ENCODE data around the gene TBCD.
A peak's percentile ranks its signal among the peaks of the same experiment; 100 is the strongest.
"Not testable (repeated sequence)": the region's sequence is repeated elsewhere in the genome, so short reads cannot be mapped to it uniquely, and the experiment has no call there.

The TBCD gene

GRCh38 chr17:82973456-82974135 lies 221.7 kb downstream of the TBCD start:
- no peak for DNase-seq (ENCODE audit: low spot score)

DNA sequence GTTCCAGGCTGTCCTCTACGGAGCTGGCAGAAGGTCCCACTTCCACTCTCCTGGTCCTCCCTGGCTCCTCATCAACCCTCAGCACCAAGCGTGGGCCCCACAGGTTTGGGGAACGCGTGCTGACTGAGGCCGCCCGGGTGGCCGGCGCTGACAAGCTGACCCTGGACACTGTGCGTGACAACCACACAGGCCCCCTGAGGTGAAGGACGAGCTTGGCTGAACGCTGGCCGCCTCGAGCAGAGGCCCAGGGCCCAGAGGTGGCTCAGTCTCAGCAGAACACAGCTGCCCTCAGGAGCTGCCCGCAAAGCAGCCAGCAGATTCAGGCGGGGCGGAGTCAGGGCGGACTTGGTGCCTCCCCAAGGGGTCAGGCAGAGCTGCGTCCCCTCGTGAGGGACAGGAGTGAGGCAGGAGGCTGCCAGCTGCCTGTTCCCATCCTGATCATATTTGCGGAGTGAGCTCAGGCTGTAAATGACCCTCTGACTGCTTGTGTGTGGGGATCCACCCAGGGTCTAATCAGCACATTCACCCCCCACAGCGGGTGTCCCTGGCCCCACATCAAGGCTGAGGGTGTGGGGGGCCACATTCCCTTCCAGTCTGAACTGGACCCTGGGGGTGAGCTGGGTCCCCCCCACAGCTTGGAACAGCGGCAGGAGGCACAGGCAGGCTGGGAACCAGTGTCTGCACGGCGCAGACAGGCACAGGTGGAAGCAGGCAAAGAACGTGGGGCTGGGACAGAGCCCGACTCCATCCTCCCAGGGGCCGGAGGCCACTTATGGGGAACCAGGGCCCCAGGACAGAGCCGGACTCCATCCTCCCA lies 222.5 kb downstream of the TBCD start:
- no peak for DNase-seq (ENCODE audit: low spot score)

- DNase-seq (ENCODE audit: low spot score), result no peak
Observed at GRCh38 chr17:82976982-82977488, 225.2 kb downstream of the TBCD start.

GRCh38 chr17:82977606-82978005 lies 225.7 kb downstream of the TBCD start:
- DNase-seq (ENCODE audit: low spot score), result no peak

GRCh38 chr17:82978765-82979349 lies 227.0 kb downstream of the TBCD start:
- DNase-seq (ENCODE audit: low spot score), result no peak

DNA sequence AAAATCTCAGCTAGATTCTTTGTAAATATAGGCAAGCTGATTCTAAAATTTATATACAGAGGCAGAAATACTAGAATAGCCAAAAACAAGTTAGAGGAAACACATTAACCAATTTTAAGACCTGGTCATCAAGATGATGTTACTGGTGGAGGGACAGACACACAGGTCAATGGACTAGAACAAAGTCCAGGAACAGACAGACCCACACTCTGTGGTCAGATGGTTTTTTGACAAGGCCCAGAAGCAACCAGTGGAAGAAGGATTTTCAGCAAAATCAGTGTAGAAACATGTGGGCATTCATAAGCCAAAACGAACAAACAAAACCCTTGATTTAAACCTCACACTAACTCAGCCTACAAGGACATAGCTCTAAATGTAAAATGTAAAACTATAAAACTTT lies 227.9 kb downstream of the TBCD start:
- no peak for DNase-seq (ENCODE audit: low spot score)

DNA sequence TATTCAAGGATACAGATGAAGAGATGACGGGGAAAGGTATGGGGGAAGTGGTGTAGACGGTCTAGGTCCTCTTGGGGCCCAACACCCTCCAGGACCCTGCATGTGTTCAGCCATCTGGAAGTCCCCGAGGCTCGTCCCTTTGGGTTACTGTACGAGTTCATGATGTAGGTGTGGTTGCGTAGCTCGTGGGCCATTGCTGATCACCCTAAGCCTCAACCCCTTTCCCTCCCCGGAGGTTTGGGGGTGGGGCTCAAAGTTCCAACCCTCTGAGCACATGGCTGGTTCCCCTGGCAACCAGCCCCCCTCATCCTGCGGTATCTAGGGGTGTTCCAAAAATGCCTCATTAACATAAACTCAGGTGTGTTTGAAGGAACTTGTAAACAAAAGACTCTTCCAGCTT lies 228.8 kb downstream of the TBCD start:
- DNase-seq (ENCODE audit: low spot score), result no peak

DNA sequence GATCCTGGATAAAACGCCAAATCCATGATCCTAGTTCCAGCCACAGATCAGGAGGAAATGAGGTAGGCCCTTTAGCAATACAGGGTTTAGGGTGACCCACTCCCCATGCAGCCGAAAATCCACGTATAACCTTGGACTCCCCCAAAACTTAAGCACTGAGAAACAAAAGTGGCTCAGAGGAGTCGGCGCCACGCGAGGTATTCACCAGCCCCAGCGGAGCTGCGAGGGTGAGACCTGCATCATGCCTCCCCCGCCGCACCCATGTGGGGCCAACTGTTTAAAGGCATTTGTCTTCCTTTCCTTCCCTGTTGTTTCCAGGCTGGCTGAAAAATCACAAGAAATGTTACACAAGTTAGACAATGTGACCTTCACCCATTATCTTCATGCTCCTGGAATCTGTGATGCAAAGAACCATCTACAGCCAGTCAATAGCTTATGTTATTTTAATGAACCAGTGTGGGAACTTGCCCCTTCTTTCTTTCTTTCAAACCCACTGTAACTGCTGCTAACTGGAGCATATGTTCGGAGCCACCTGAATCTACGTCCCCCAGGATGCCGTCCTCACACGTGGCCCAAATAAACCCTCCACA lies 229.4 kb downstream of the TBCD start:
- DNase-seq (ENCODE audit: low spot score), result no peak

GRCh38 chr17:82983510-82984248 lies 231.8 kb downstream of the TBCD start:
- no peak for DNase-seq (ENCODE audit: low spot score)

DNA sequence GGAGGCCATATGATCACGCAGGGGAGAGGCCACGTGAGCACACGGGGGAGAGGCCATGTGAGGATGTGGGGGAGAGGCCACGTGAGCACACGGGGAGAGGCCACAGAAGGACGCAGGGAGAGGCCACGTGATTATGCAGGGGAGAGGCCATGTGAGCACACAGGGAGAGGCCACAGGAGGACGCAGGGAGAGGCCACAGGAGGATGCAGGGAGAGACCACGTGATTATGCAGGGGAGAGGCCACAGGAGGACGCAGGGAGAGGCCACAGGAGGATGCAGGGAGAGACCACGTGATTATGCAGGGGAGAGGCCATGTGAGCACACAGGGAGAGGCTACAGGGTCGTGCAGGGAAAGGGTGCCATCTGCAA lies 232.4 kb downstream of the TBCD start:
- DNase-seq (ENCODE audit: low spot score), result not testable (repeated sequence)

GRCh38 chr17:82984751-82985427 lies 233.0 kb downstream of the TBCD start:
- DNase-seq (ENCODE audit: low spot score), result no peak

GRCh38 chr17:82985428-82985805 lies 233.6 kb downstream of the TBCD start:
- DNase-seq (ENCODE audit: low spot score), result no peak

GRCh38 chr17:82985973-82986372 lies 234.1 kb downstream of the TBCD start:
- peak; percentile 53 for DNase-seq (ENCODE audit: low spot score)

DNA sequence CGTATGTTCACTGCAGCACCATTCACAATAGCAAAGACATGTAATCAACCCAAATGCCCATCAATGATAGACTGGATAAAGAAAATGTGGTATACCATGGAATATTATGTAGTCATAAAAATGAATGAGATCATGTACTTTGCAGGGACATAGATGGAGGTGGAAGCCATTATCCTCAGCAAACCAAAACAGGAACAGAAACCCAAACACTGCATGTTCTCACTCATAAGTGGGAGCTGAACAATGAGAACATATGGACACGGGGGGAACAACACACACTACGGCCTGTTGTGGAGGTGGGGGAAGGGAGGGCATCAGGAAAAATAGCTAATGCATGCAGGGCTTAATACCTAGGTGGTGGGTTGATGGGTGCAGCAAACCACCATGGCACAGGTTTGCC lies 237.2 kb downstream of the TBCD start:
- DNase-seq (ENCODE audit: low spot score), result not testable (repeated sequence)

- no peak for DNase-seq (ENCODE audit: low spot score)
Observed at GRCh38 chr17:82989881-82990280, 238.0 kb downstream of the TBCD start.

- no peak for DNase-seq (ENCODE audit: low spot score)
Observed at GRCh38 chr17:82993005-82993404, 241.1 kb downstream of the TBCD start.

Measured in AG20443 (cell line).